HEK293T (cell line): ENCODE measurements around the gene TLCD5.
A peak's percentile ranks its signal among the peaks of the same experiment; 100 is the strongest.

Experiments
- CTCF ChIA-PET: fragments of 350-600 bp; formaldehyde crosslinking; extraction: SDS; loops from one replicate; lab custom pipeline; 2021; ENCODE audit warnings: antibody characterized with exemption, inconsistent platforms; lab: Yijun Ruan, JAX
- POLR2A ChIA-PET: fragments of 350-600 bp; formaldehyde crosslinking; extraction: SDS; loops from one replicate; lab custom pipeline; 2020; ENCODE audit warnings: antibody characterized with exemption, inconsistent platforms; lab: Yijun Ruan, JAX
- DNase-seq: peaks from one replicate; pipeline ENCODE4 v3.0.0; 2012; ENCODE audit warnings: mixed read lengths; ENCODE audit errors: extremely low spot score
- ARNT ChIP-seq: fragments of 450-650 bp; IDR thresholded peaks from 2 replicates; pipeline ENCODE4 v1.6.1; 2017; ENCODE audit warnings: mild to moderate bottlenecking
- BHLHE40 ChIP-seq: fragments of 450-650 bp; IDR thresholded peaks from 2 replicates; pipeline ENCODE4 v1.6.1; 2016; ENCODE audit warnings: mild to moderate bottlenecking, moderate library complexity, borderline replicate concordance
- CTBP1 ChIP-seq: fragments of 450-650 bp; IDR thresholded peaks from 2 replicates; pipeline ENCODE4 v1.6.1; 2016; ENCODE audit warnings: borderline replicate concordance
- ELF4 ChIP-seq: fragments of 450-650 bp; IDR thresholded peaks from 2 replicates; pipeline ENCODE4 v1.6.1; 2017; ENCODE audit warnings: antibody characterized with exemption
- FOXA1 ChIP-seq: fragments of 450-650 bp; IDR thresholded peaks from 2 replicates; pipeline ENCODE4 v1.6.1; 2016; ENCODE audit warnings: mild to moderate bottlenecking
- FOXK2 ChIP-seq: fragments of 450-650 bp; IDR thresholded peaks from 2 replicates; pipeline ENCODE4 v1.6.1; 2016; ENCODE audit warnings: mild to moderate bottlenecking
- FOXM1 ChIP-seq: fragments of 450-650 bp; IDR thresholded peaks from 2 replicates; pipeline ENCODE4 v1.6.1; 2017; ENCODE audit warnings: mild to moderate bottlenecking, borderline replicate concordance
- HDGF ChIP-seq: fragments of 450-650 bp; IDR thresholded peaks from 2 replicates; pipeline ENCODE4 v1.6.1; 2017; ENCODE audit warnings: antibody characterized with exemption, borderline replicate concordance
- L3MBTL2 ChIP-seq: fragments of 450-650 bp; conservative IDR thresholded peaks from 2 replicates; pipeline ENCODE4 v1.6.1; 2016; ENCODE audit warnings: mild to moderate bottlenecking
- LEF1 ChIP-seq: fragments of 450-650 bp; IDR thresholded peaks from 2 replicates; pipeline ENCODE4 v1.6.1; 2017; ENCODE audit warnings: mild to moderate bottlenecking, borderline replicate concordance
- NFRKB ChIP-seq: fragments of 450-650 bp; IDR thresholded peaks from 2 replicates; pipeline ENCODE4 v1.6.1; 2016; ENCODE audit warnings: mild to moderate bottlenecking, moderate library complexity
- PKNOX1 ChIP-seq: fragments of 450-650 bp; IDR thresholded peaks from 2 replicates; pipeline ENCODE4 v1.6.1; 2016
- SP1 ChIP-seq: fragments of 450-650 bp; IDR thresholded peaks from 2 replicates; pipeline ENCODE4 v1.6.1; 2017
- SUZ12 ChIP-seq: fragments of 450-650 bp; IDR thresholded peaks from 2 replicates; pipeline ENCODE4 v1.6.1; 2016; ENCODE audit warnings: mild to moderate bottlenecking
- TARDBP ChIP-seq: fragments of 450-650 bp; IDR thresholded peaks from 2 replicates; pipeline ENCODE4 v1.6.1; 2016
- ZNF384 ChIP-seq: fragments of 450-650 bp; IDR thresholded peaks from 2 replicates; pipeline ENCODE4 v1.6.1; 2016

TLCD5 gene

DNA sequence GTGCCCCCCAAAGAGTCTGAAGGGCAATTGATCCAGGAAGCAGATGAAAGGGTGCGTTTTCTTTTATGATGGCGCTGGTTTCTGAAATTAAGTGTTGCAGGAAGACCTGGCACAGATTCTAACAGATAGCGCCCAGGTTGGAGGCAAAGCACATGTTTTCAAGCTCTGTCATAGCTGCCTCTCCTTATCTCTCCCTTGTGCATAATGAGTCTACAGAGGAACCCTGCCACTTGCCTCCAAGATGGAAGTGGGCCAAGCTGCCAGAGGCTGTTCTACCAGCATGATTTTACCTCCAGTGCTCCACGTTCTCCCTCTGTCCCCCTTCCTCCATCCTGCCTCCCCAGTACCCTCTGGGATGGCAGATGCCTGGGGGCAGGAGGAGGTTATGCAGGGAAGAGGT is 30.0 kb upstream of the TLCD5 start:
- POLR2A ChIA-PET, result no interaction called here
- TF ChIP-seq HDGF, result no peak
- TF ChIP-seq FOXA1, result no peak
- TF ChIP-seq SP1, result no peak
- TF ChIP-seq ELF4, result no peak
- TF ChIP-seq ARNT, result no peak
- no peak for TF ChIP-seq SUZ12
- no peak for TF ChIP-seq NFRKB
- TF ChIP-seq LEF1, result no peak
- no peak for TF ChIP-seq CTBP1
- CTCF ChIA-PET, result interaction anchor here (2.1 kb wide), 1 partner anchor 8 kb away, joined by 7 read pairs; no protein-coding TSS in a partner anchor
- no peak for DNase-seq

DNA sequence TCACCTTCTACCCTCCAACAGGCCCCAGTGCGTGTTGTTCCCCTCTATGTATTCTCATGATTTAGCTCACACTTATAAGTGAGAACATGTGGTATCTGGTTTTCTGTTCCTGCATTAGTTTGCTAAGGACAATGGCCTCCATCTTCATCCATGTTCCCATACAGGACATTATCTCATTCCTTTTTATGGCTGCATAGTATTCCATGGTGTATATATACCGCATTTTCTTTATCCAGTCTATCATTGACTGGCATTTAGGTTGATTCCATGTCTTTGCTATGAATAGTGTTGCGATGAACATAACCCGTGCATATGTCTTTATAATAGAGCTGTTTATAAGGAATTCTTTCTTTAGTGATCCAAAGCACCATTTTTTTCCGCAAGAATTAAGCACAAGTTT is 28.5 kb upstream of the TLCD5 start:
- CTCF ChIA-PET, result interaction anchor here (1.0 kb wide), 1 partner anchor 53 kb away, joined by 3 read pairs; no protein-coding TSS in a partner anchor
- POLR2A ChIA-PET, result no interaction called here
- DNase-seq, result no peak
- TF ChIP-seq LEF1 (no peak), ARNT (no peak), ZNF384 (no peak), HDGF (no peak), FOXM1 (no peak), ELF4 (no peak), SUZ12 (no peak), FOXK2 (no peak), FOXA1 (no peak), PKNOX1 (no peak), SP1 (no peak), L3MBTL2 (no peak), CTBP1 (no peak), TARDBP (no peak), BHLHE40 (no peak), NFRKB (no peak)

GRCh38 chr11:120298461-120298860 is 26.6 kb upstream of the TLCD5 start:
- ChIA-PET CTCF (interaction anchor here (0.6 to 3.4 kb wide), 2 partner anchors 64 to 249 kb away, joined by 4 to 41 read pairs; no protein-coding TSS in a partner anchor), POLR2A (no interaction called here)
- DNase-seq, result no peak
- TF ChIP-seq NFRKB, result no peak
- no peak for TF ChIP-seq HDGF
- no peak for TF ChIP-seq FOXA1
- TF ChIP-seq FOXK2, result no peak
- TF ChIP-seq PKNOX1, result no peak
- no peak for TF ChIP-seq BHLHE40
- no peak for TF ChIP-seq TARDBP
- no peak for TF ChIP-seq SP1
- no peak for TF ChIP-seq ARNT
- no peak for TF ChIP-seq ZNF384
- no peak for TF ChIP-seq FOXM1
- TF ChIP-seq L3MBTL2, result no peak
- no peak for TF ChIP-seq SUZ12
- no peak for TF ChIP-seq ELF4
- no peak for TF ChIP-seq LEF1
- no peak for TF ChIP-seq CTBP1

DNA sequence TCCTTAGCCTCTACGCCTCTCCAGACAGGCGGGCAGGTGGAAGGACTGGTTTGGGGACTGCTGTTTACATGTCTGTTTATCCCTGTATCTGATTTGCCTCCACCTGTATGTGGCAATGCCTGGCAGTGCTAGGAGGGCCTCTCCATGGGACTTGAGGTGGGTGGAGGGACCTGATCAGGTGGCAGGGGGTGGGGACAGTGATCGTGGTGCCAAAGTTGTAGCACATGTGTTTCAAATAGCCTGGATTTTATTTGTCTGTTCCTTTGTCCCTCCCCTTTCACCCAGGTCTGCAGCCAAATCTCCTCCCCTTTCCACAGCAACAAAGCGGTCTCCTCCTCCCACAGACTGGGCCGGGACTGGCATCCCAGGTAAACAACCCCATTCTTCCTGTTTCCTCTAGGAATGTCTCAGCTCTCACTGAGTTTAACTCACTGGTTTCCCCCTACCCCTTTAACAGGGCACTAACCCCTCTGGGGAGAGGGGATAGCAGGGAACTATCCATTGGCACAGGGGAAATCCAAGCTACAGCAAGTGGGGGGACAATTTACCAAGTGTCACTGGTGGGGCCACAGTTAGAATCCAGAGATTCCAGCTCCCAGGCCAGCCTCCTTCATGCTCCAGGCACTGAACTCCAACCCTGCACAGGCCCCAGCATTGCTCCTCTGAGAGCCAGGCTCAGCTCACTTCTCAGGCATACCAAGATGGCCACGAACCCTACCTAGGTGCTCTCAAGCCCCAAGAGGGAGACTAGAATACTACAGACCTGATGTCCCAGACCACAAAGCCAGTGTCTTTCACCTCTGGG is 22.9 kb upstream of the TLCD5 start:
- TF ChIP-seq ELF4, result no peak
- POLR2A ChIA-PET, result no interaction called here
- DNase-seq, result no peak
- CTCF ChIA-PET, result interaction anchor here (0.9 to 1.8 kb wide), 8 partner anchors 8 to 131 kb away, joined by 3 to 9 read pairs (median 4); no protein-coding TSS in a partner anchor

DNA sequence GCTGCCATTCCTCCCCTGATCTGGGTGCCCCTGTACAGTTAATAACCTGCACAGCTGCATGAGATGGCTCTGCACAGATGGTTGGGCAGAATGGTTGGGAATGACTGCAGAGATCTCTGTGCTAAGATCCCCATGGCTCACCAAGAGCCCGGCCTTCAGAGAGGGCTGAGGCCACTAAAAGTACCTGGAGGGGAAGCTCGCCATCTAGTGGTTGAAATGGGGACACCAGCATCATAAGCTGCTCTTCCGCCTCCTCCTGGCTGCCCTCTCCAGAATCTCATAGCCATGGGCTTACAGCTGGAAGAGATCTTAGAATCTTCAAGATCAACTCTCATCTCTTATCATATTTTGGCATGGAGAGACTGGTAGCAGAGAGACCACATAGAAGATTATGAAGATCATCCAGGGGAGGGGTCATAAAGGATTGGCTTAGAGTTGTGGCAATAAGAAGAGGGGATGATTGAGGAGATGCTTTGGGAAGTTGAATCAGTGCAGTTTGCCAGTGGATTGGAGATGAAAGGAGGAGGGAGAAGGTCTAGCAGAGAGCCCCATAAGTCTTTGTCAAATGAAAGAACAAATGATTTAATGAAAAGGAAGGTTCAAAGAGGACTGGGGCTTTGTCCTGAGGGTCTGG is 22.0 kb upstream of the TLCD5 start:
- TF ChIP-seq L3MBTL2 (no peak), ELF4 (no peak), TARDBP (no peak), SP1 (no peak), FOXK2 (no peak), FOXM1 (no peak), CTBP1 (no peak), ARNT (no peak), PKNOX1 (no peak), LEF1 (no peak), NFRKB (no peak), BHLHE40 (no peak), ZNF384 (no peak)
- CTCF ChIA-PET, result interaction anchor here (0.7 to 1.8 kb wide), 10 partner anchors 9 to 145 kb away, joined by 3 to 9 read pairs (median 4); no protein-coding TSS in a partner anchor
- POLR2A ChIA-PET, result no interaction called here
- peak; percentile 53 for DNase-seq
